K562 (cell line): ENCODE data around the gene SRRT. TPM values are rescaled to one million over a fixed set of nuclear protein-coding genes. Genes with fewer than 3 reads are reported as not detected.

Source experiments
- CC2D1A ChIP-seq: fragments of 450-650 bp; IDR thresholded peaks from 2 replicates; pipeline ENCODE4 v1.6.1; 2017; ENCODE audit warnings: mild to moderate bottlenecking
- DNMT1 ChIP-seq: fragments of 450-650 bp; IDR thresholded peaks from 2 replicates; pipeline ENCODE4 v1.6.1; 2016; ENCODE audit warnings: antibody characterized with exemption, mild to moderate bottlenecking
- HEY1 ChIP-seq: fragments of 250-450 bp; sonication (Bioruptor Pico); IDR thresholded peaks from 2 replicates; pipeline ENCODE4 v1.5.0; 2020; ENCODE audit warnings: mild to moderate bottlenecking, moderate library complexity, borderline replicate concordance
- NCOA1 ChIP-seq: fragments of 450-650 bp; IDR thresholded peaks from 2 replicates; pipeline ENCODE4 v1.6.1; 2016; ENCODE audit warnings: low read depth
- PTTG1 ChIP-seq: fragments of 450-650 bp; IDR thresholded peaks from 2 replicates; pipeline ENCODE4 v1.6.1; 2016; ENCODE audit warnings: low read depth, mild to moderate bottlenecking, missing genetic modification characterization, missing compliant biosample characterization
- PYGO2 ChIP-seq: fragments of 450-650 bp; IDR thresholded peaks from 2 replicates; pipeline ENCODE4 v1.6.1; 2016; ENCODE audit warnings: mild to moderate bottlenecking, missing genetic modification characterization, moderate library complexity, missing compliant biosample characterization
- SRSF1 ChIP-seq: fragments of 200-400 bp; formaldehyde crosslinking; IDR thresholded peaks from 2 replicates; pipeline ENCODE4 v1.6.1; 2017; ENCODE audit warnings: mild to moderate bottlenecking, low read depth, low read length, moderate library complexity
- ZNF175 ChIP-seq: fragments of 200-800 bp; sonication (Bioruptor generic); IDR thresholded peaks from 2 replicates; pipeline ENCODE4 v1.6.1; 2016; ENCODE audit warnings: low read depth, mild to moderate bottlenecking, missing genetic modification characterization, missing compliant biosample characterization
- ZNF347 ChIP-seq: fragments of 450-650 bp; formaldehyde crosslinking; IDR thresholded peaks from 2 replicates; pipeline ENCODE4 v1.4.0; 2020; ENCODE audit warnings: low read depth, mild to moderate bottlenecking, moderate library complexity
- ZNF436 ChIP-seq: fragments of 250-450, 450-650 bp; sonication (Bioruptor Pico); formaldehyde crosslinking; IDR thresholded peaks from 2 replicates; pipeline ENCODE4 v1.7.0; 2020; ENCODE audit warnings: mild to moderate bottlenecking
- ZNF589 ChIP-seq: fragments of 200-800 bp; sonication (Bioruptor generic); IDR thresholded peaks from 2 replicates; pipeline ENCODE4 v1.6.1; 2016; ENCODE audit warnings: low read depth, missing genetic modification characterization, missing compliant biosample characterization
- ZSCAN29 ChIP-seq: fragments of 450-650 bp; IDR thresholded peaks from 2 replicates; pipeline ENCODE4 v1.6.1; 2017
- polyA plus RNA-seq, 8 experiments: library from polyadenylated mRNA; depleted of rRNA in 4 of 8; stranded (reverse) in 5 of 8; unstranded in 3 of 8; fragments of >200 nt; fragmentation: Nextera tagmentation in 2 of 8; fragmentation: Illumina TruSeq in 1 of 8; extraction: Ambion mirVana in 2 of 8; extraction: Trizol in 1 of 8; gene quantifications; 2 replicates each; pipeline versions ENCODE4 v1.2.1 to v1.2.3, GENCODE V29; 2011 to 2014; ENCODE audit warnings: inconsistent platforms in 1 of 8, missing spikeins in 1 of 8
- total RNA-seq, 7 experiments: library from RNA; depleted of rRNA in 6 of 7; stranded (reverse); fragments of >200 nt in 6 of 7; fragmentation: Illumina TruSeq in 2 of 7; extraction: Trizol in 2 of 7; gene quantifications; 2 replicates each; pipeline versions ENCODE4 v1.2.1 to v1.2.3, GENCODE V29; 2011 to 2021; ENCODE audit warnings: low replicate concordance in 1 of 7
- TF ChIP-seq, protein P1 (sequence below): fragments of 250-450 bp; sonication (Bioruptor Pico); IDR thresholded peaks from 2 replicates; pipeline ENCODE4 v1.5.0; 2021; ENCODE audit warnings: mild to moderate bottlenecking, borderline replicate concordance
- TF ChIP-seq, protein P2 (sequence below): fragments of 250-450 bp; sonication (Bioruptor Pico); IDR thresholded peaks from 2 replicates; pipeline ENCODE4 v1.8.0; 2021; ENCODE audit warnings: moderate library complexity, mild to moderate bottlenecking, inconsistent platforms
- TF ChIP-seq, protein P3 (sequence below), 2 experiments: fragments of 450-650 bp; IDR thresholded peaks; 2 replicates each; pipeline ENCODE4 v1.6.1; 2016
- TF ChIP-seq, protein P4 (sequence below): sonication (generic); formaldehyde crosslinking; IDR thresholded peaks from 2 replicates; pipeline ENCODE4 v1.8.0; 2023; ENCODE audit warnings: missing genetic modification reagents, mild to moderate bottlenecking, borderline replicate concordance

The SRRT gene
- total and polyA plus RNA-seq, 9 of the 15 experiments (the other 6 are each of a cell fraction or from before 2014, with no cell fraction given) = 10.3 to 263 (median 84.4) TPM

DNA sequence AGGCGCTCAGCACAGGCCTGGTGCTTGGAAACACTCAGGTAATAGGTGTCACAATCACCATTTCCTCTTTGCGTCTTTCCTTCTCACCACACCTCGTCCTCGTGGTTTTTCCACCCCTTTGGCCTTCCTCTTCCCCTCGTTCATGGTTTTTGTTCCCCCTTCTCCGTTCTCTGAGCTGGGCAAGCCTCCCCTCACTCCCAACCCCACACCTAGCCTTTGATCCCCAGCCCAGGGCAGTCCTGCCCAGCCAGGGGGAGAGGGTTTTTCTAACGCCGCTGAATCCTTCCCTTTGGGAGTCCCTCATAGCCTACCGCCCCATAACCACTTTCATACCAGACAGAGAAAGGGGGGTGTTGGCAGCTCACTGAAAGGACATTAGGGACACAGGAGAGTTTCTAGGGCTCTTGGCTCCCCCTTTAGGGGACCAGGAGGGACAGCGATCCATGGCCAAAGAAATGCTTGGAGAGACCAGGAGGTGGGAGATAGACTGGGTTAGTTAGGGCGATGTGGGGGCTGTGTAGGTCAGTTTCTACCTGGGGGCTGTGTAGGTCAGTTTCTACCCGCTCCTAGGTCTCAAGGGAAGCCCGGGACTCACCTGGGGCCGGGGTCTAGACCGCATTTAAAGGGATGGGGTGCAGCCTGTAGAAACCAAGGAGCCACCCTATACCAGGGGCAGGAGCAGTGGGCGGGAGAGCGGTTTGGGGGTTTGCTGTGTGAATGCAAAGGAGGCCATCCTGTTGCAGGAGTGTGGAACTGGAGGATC lies 49.0 kb upstream of the SRRT start (continued):
- TF ChIP-seq, protein P1, sequence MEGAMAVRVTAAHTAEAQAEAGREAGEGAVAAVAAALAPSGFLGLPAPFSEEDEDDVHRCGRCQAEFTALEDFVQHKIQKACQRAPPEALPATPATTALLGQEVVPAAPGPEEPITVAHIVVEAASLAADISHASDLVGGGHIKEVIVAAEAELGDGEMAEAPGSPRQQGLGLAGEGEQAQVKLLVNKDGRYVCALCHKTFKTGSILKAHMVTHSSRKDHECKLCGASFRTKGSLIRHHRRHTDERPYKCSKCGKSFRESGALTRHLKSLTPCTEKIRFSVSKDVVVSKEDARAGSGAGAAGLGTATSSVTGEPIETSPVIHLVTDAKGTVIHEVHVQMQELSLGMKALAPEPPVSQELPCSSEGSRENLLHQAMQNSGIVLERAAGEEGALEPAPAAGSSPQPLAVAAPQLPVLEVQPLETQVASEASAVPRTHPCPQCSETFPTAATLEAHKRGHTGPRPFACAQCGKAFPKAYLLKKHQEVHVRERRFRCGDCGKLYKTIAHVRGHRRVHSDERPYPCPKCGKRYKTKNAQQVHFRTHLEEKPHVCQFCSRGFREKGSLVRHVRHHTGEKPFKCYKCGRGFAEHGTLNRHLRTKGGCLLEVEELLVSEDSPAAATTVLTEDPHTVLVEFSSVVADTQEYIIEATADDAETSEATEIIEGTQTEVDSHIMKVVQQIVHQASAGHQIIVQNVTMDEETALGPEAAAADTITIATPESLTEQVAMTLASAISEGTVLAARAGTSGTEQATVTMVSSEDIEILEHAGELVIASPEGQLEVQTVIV (CRISPR knock-in tag) = no peak
- TF ChIP-seq SRSF1 (no peak), ZSCAN29 (no peak), PTTG1 (no peak), ZNF347 (no peak), HEY1 (CRISPR knock-in tag) (no peak), CC2D1A (0 out of 2 replicates have a peak, but pooled peaks have one; percentile 39), NCOA1 (no peak), ZNF589 (CRISPR knock-in tag) (no peak), PYGO2 (tag) (no peak), ZNF436 (CRISPR knock-in tag) (no peak), ZNF175 (CRISPR knock-in tag) (no peak), DNMT1 (no peak)
- TF ChIP-seq, protein P2, sequence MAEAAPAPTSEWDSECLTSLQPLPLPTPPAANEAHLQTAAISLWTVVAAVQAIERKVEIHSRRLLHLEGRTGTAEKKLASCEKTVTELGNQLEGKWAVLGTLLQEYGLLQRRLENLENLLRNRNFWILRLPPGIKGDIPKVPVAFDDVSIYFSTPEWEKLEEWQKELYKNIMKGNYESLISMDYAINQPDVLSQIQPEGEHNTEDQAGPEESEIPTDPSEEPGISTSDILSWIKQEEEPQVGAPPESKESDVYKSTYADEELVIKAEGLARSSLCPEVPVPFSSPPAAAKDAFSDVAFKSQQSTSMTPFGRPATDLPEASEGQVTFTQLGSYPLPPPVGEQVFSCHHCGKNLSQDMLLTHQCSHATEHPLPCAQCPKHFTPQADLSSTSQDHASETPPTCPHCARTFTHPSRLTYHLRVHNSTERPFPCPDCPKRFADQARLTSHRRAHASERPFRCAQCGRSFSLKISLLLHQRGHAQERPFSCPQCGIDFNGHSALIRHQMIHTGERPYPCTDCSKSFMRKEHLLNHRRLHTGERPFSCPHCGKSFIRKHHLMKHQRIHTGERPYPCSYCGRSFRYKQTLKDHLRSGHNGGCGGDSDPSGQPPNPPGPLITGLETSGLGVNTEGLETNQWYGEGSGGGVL = no peak
- TF ChIP-seq, protein P3, sequence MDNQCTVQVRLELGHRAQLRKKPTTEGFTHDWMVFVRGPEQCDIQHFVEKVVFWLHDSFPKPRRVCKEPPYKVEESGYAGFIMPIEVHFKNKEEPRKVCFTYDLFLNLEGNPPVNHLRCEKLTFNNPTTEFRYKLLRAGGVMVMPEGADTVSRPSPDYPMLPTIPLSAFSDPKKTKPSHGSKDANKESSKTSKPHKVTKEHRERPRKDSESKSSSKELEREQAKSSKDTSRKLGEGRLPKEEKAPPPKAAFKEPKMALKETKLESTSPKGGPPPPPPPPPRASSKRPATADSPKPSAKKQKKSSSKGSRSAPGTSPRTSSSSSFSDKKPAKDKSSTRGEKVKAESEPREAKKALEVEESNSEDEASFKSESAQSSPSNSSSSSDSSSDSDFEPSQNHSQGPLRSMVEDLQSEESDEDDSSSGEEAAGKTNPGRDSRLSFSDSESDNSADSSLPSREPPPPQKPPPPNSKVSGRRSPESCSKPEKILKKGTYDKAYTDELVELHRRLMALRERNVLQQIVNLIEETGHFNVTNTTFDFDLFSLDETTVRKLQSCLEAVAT (IDR thresholded peaks at IDR 0.05) = no peak
- TF ChIP-seq, protein P4, sequence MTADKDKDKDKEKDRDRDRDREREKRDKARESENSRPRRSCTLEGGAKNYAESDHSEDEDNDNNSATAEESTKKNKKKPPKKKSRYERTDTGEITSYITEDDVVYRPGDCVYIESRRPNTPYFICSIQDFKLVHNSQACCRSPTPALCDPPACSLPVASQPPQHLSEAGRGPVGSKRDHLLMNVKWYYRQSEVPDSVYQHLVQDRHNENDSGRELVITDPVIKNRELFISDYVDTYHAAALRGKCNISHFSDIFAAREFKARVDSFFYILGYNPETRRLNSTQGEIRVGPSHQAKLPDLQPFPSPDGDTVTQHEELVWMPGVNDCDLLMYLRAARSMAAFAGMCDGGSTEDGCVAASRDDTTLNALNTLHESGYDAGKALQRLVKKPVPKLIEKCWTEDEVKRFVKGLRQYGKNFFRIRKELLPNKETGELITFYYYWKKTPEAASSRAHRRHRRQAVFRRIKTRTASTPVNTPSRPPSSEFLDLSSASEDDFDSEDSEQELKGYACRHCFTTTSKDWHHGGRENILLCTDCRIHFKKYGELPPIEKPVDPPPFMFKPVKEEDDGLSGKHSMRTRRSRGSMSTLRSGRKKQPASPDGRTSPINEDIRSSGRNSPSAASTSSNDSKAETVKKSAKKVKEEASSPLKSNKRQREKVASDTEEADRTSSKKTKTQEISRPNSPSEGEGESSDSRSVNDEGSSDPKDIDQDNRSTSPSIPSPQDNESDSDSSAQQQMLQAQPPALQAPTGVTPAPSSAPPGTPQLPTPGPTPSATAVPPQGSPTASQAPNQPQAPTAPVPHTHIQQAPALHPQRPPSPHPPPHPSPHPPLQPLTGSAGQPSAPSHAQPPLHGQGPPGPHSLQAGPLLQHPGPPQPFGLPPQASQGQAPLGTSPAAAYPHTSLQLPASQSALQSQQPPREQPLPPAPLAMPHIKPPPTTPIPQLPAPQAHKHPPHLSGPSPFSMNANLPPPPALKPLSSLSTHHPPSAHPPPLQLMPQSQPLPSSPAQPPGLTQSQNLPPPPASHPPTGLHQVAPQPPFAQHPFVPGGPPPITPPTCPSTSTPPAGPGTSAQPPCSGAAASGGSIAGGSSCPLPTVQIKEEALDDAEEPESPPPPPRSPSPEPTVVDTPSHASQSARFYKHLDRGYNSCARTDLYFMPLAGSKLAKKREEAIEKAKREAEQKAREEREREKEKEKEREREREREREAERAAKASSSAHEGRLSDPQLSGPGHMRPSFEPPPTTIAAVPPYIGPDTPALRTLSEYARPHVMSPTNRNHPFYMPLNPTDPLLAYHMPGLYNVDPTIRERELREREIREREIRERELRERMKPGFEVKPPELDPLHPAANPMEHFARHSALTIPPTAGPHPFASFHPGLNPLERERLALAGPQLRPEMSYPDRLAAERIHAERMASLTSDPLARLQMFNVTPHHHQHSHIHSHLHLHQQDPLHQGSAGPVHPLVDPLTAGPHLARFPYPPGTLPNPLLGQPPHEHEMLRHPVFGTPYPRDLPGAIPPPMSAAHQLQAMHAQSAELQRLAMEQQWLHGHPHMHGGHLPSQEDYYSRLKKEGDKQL (CRISPR knock-in tag) = no peak
